Measurements from ENCODE around the gene GSTT4.
"Not testable (repeated sequence)": the region's sequence is repeated elsewhere in the genome, so short reads cannot be mapped to it uniquely, and the experiment has no call there.

Gene GSTT4

GRCh38 chr22:23997092-23997491 lies 8.2 kb downstream of the GSTT4 start:
- Histone ChIP-seq H3K27me3 (ENCODE audit: low read depth, low read length) (no peaks in the 10 kb centered on the region), H3K9me3 (ENCODE audit: insufficient read depth, low read length) (no peaks in the 10 kb centered on the region), H3K4me3 (ENCODE audit: low read length) (no peak overlapping the region), H3K4me2 (ENCODE audit: low read length) (no peak overlapping the region), H2AFZ (ENCODE audit: low read depth, low read length) (no peak overlapping the region), H3K4me1 (ENCODE audit: low read length) (peaks cover 8% of the 10 kb centered on the region), H3K79me2 (ENCODE audit: low read length) (no peaks in the 10 kb centered on the region), H3K36me3 (replicated peaks; ENCODE audit: low read depth, low read length) (no peaks in the 10 kb centered on the region), H3K27ac (ENCODE audit: low read length) (no peak overlapping the region), H4K20me1 (ENCODE audit: insufficient read depth, low read length) (no peaks in the 10 kb centered on the region), H3K9ac (ENCODE audit: low read length) (no peak overlapping the region)
- TF ChIP-seq CTCF (IDR thresholded peaks at IDR 0.05; ENCODE audit: low read depth, low read length): no peak
- TF ChIP-seq EZH2phosphoT487 (IDR thresholded peaks at IDR 0.05; ENCODE audit: low read depth): no peak

GRCh38 chr22:23993581-23994177 lies 11.6 kb downstream of the GSTT4 start:
- H3K4me3 ChIP-seq (ENCODE audit: low read length); H3K27ac ChIP-seq (ENCODE audit: low read length); H3K79me2 ChIP-seq (ENCODE audit: low read length); H3K9me3 ChIP-seq (ENCODE audit: insufficient read depth, low read length); H2AFZ ChIP-seq (ENCODE audit: low read depth, low read length); H3K9ac ChIP-seq (ENCODE audit: low read length); H3K4me2 ChIP-seq (ENCODE audit: low read length); H4K20me1 ChIP-seq (ENCODE audit: insufficient read depth, low read length); H3K36me3 ChIP-seq (replicated peaks; ENCODE audit: low read depth, low read length); H3K27me3 ChIP-seq (ENCODE audit: low read depth, low read length); H3K4me1 ChIP-seq (ENCODE audit: low read length): not testable (repeated sequence)

DNA sequence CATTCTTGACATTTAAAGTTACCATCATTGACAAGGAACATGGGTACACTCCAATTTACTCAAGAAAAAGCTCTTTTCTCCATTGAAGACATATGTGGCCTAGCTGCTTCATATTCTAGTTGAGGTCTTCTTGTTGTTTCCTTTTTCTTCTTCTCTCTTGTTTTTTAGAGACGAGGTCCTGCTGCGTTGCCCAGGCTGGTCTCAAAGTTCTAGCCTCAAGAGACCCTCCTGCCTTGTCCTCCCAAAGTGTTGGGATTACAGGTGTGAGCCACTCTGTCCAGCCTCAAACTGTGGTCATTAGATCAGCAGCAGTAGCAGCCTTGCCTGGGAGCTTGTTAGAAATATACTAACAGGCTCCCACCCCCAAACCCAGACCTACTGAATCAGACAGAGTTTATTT lies 12.2 kb downstream of the GSTT4 start:
- H3K4me2 ChIP-seq (ENCODE audit: low read length); H3K27me3 ChIP-seq (ENCODE audit: low read depth, low read length); H3K4me3 ChIP-seq (ENCODE audit: low read length); H2AFZ ChIP-seq (ENCODE audit: low read depth, low read length); H3K27ac ChIP-seq (ENCODE audit: low read length); H3K9me3 ChIP-seq (ENCODE audit: insufficient read depth, low read length); H4K20me1 ChIP-seq (ENCODE audit: insufficient read depth, low read length); H3K36me3 ChIP-seq (replicated peaks; ENCODE audit: low read depth, low read length); H3K4me1 ChIP-seq (ENCODE audit: low read length); H3K79me2 ChIP-seq (ENCODE audit: low read length); H3K9ac ChIP-seq (ENCODE audit: low read length): not testable (repeated sequence)

GRCh38 chr22:23989583-23990244 lies 15.5 kb downstream of the GSTT4 start:
- H3K4me2 ChIP-seq (ENCODE audit: low read length); H3K9me3 ChIP-seq (ENCODE audit: insufficient read depth, low read length); H3K4me3 ChIP-seq (ENCODE audit: low read length); H2AFZ ChIP-seq (ENCODE audit: low read depth, low read length); H3K27ac ChIP-seq (ENCODE audit: low read length); H3K36me3 ChIP-seq (replicated peaks; ENCODE audit: low read depth, low read length); H3K79me2 ChIP-seq (ENCODE audit: low read length); H4K20me1 ChIP-seq (ENCODE audit: insufficient read depth, low read length); H3K27me3 ChIP-seq (ENCODE audit: low read depth, low read length); H3K4me1 ChIP-seq (ENCODE audit: low read length); H3K9ac ChIP-seq (ENCODE audit: low read length): not testable (repeated sequence)

DNA sequence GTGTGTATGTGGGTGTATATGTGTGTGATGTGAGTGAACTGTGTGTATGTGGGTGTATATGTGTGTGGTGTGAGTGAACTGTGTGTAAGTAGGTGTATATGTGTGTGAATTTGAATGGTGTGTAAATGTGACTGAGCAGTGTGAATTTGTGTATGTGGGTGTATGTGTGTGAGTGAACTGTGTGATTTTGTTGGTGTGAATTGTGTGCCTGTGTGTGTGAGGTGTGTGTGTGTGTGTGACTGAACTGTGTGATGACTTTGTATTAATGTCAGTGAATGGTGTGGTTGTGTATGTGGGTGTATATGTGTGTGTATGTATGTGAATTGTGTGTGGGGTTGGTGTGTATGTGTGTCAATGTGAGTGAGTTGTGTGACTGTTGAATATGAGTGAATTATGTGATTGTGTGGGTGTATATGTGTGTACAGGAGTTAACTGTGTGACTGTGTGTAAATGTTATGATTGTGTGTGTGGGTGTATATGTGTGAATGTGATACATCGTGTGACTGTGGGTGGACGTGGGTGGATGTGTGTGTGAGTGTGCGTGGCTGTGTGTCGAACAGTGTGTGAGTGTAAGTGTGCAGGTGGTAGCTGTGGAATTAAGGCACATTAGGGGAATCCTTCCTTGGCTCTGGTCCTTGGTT lies 18.6 kb downstream of the GSTT4 start:
- not testable (repeated sequence) for H3K27ac ChIP-seq (ENCODE audit: low read length); H4K20me1 ChIP-seq (ENCODE audit: insufficient read depth, low read length); H3K79me2 ChIP-seq (ENCODE audit: low read length); H3K4me1 ChIP-seq (ENCODE audit: low read length); H3K9me3 ChIP-seq (ENCODE audit: insufficient read depth, low read length); H3K36me3 ChIP-seq (replicated peaks; ENCODE audit: low read depth, low read length); H3K4me2 ChIP-seq (ENCODE audit: low read length); H3K27me3 ChIP-seq (ENCODE audit: low read depth, low read length); H3K4me3 ChIP-seq (ENCODE audit: low read length); H2AFZ ChIP-seq (ENCODE audit: low read depth, low read length); H3K9ac ChIP-seq (ENCODE audit: low read length)

DNA sequence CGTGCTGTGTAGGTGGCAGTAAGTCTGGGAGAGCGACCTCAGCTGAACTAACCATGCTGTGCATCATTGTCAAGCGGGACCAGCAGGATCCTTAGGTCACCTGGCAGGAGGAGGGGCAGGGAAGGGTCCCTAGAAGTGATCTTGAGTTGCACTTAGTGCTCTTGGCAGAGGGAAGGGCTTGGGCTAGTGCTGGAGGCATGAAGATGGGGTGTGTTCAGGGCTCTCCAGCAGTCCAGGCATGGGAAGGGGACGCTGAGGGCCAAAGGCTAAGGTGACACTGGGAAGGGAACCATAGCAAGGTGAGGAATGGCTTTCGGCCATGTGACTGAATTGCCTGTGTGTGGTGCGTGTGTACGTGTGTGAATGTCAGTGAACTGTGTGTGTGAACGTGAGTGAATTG lies 19.2 kb downstream of the GSTT4 start:
- not testable (repeated sequence) for H3K4me1 ChIP-seq (ENCODE audit: low read length); H3K4me2 ChIP-seq (ENCODE audit: low read length); H4K20me1 ChIP-seq (ENCODE audit: insufficient read depth, low read length); H3K27ac ChIP-seq (ENCODE audit: low read length); H3K9ac ChIP-seq (ENCODE audit: low read length); H3K9me3 ChIP-seq (ENCODE audit: insufficient read depth, low read length); H3K79me2 ChIP-seq (ENCODE audit: low read length); H2AFZ ChIP-seq (ENCODE audit: low read depth, low read length); H3K4me3 ChIP-seq (ENCODE audit: low read length); H3K36me3 ChIP-seq (replicated peaks; ENCODE audit: low read depth, low read length); H3K27me3 ChIP-seq (ENCODE audit: low read depth, low read length)

All from OCI-LY3 (cell line).